A549 (cell line): ENCODE results near the gene ZNF530. TPM values are rescaled to one million over a fixed set of nuclear protein-coding genes. Genes with fewer than 3 reads are reported as not detected.

Source experiments
- polyA plus RNA-seq, 4 experiments: library from polyadenylated mRNA; depleted of rRNA in 3 of 4; stranded (reverse); fragments of >200 nt; fragmentation: RNase III in 1 of 4; extraction: RNeasy Plus Mini Kit Qiagen cat#74134 plus additional on column Dnase treatment in 1 of 4; gene quantifications; 2 replicates in 3 of 4; 3 replicates in 1 of 4; pipeline ENCODE4 v1.2.3, GENCODE V29; 2011 to 2017

The ZNF530 gene
- polyA plus RNA-seq, 2 of the 4 experiments (the other 2 are of a cell fraction): 4.9 to 5.9 TPM

Other genes starting within 250 kb of the ZNF530 start
- gene ZNF304, start 248.6 kb upstream of the ZNF530 start, polyA plus RNA-seq (2011; rRNA removed): 4.8 and 5.5 TPM in 2 replicates
- gene ZNF304, start 248.6 kb upstream of the ZNF530 start, polyA plus RNA-seq (2017; fragmentation: RNase III; extraction: RNeasy Plus Mini Kit Qiagen cat#74134 plus additional on column Dnase treatment): 2.1 to 2.3 TPM (median 2.3 TPM) in 3 replicates
- 25.1 and 27.8 TPM in 2 replicates for gene TRAPPC2B, start 236.3 kb upstream of the ZNF530 start, polyA plus RNA-seq (2011; rRNA removed)
- 12.2 to 15.7 TPM (median 14.5 TPM) in 3 replicates for gene TRAPPC2B, start 236.3 kb upstream of the ZNF530 start, polyA plus RNA-seq (2017; fragmentation: RNase III; extraction: RNeasy Plus Mini Kit Qiagen cat#74134 plus additional on column Dnase treatment)
- gene ZNF547, start 236.3 kb upstream of the ZNF530 start, polyA plus RNA-seq (2011; rRNA removed): 2.9 TPM in 2 replicates
- 1.7 to 2.1 TPM (median 2.0 TPM) in 3 replicates for gene ZNF547, start 236.3 kb upstream of the ZNF530 start, polyA plus RNA-seq (2017; fragmentation: RNase III; extraction: RNeasy Plus Mini Kit Qiagen cat#74134 plus additional on column Dnase treatment)
- 9.6 and 11.3 TPM in 2 replicates for gene ZNF548, start 210.0 kb upstream of the ZNF530 start, polyA plus RNA-seq (2011; rRNA removed)
- gene ZNF548, start 210.0 kb upstream of the ZNF530 start, polyA plus RNA-seq (2017; fragmentation: RNase III; extraction: RNeasy Plus Mini Kit Qiagen cat#74134 plus additional on column Dnase treatment): 6.4 to 8.4 TPM (median 7.4 TPM) in 3 replicates
- 6.4 and 6.8 TPM in 2 replicates for gene ZNF17, start 188.7 kb upstream of the ZNF530 start, polyA plus RNA-seq (2011; rRNA removed)
- gene ZNF17, start 188.7 kb upstream of the ZNF530 start, polyA plus RNA-seq (2017; fragmentation: RNase III; extraction: RNeasy Plus Mini Kit Qiagen cat#74134 plus additional on column Dnase treatment): 3.8 to 4.1 TPM (median 4.0 TPM) in 3 replicates
- gene ZNF749, start 164.6 kb upstream of the ZNF530 start, polyA plus RNA-seq (2011; rRNA removed): 25.2 and 30.9 TPM in 2 replicates
- 11.7 to 12.6 TPM (median 12.4 TPM) in 3 replicates for gene ZNF749, start 164.6 kb upstream of the ZNF530 start, polyA plus RNA-seq (2017; fragmentation: RNase III; extraction: RNeasy Plus Mini Kit Qiagen cat#74134 plus additional on column Dnase treatment)
- 0.19 and 0.30 TPM in 2 replicates for gene VN1R1, start 142.7 kb upstream of the ZNF530 start, polyA plus RNA-seq (2011; rRNA removed)
- 0.04 to 0.16 TPM (median 0.05 TPM) in 3 replicates for gene VN1R1, start 142.7 kb upstream of the ZNF530 start, polyA plus RNA-seq (2017; fragmentation: RNase III; extraction: RNeasy Plus Mini Kit Qiagen cat#74134 plus additional on column Dnase treatment)
- gene ZNF772, start 122.3 kb upstream of the ZNF530 start, polyA plus RNA-seq (2011; rRNA removed): 3.2 and 3.6 TPM in 2 replicates
- gene ZNF772, start 122.3 kb upstream of the ZNF530 start, polyA plus RNA-seq (2017; fragmentation: RNase III; extraction: RNeasy Plus Mini Kit Qiagen cat#74134 plus additional on column Dnase treatment): 2.0 to 2.3 TPM (median 2.3 TPM) in 3 replicates
- gene ZNF419, start 112.1 kb upstream of the ZNF530 start, polyA plus RNA-seq (2011; rRNA removed): 11.8 and 12.1 TPM in 2 replicates
- gene ZNF419, start 112.1 kb upstream of the ZNF530 start, polyA plus RNA-seq (2017; fragmentation: RNase III; extraction: RNeasy Plus Mini Kit Qiagen cat#74134 plus additional on column Dnase treatment): 8.0 to 9.0 TPM (median 8.2 TPM) in 3 replicates
- gene ZNF773, start 99.9 kb upstream of the ZNF530 start, polyA plus RNA-seq (2011; rRNA removed): 8.4 and 9.2 TPM in 2 replicates
- gene ZNF773, start 99.9 kb upstream of the ZNF530 start, polyA plus RNA-seq (2017; fragmentation: RNase III; extraction: RNeasy Plus Mini Kit Qiagen cat#74134 plus additional on column Dnase treatment): 6.0 to 6.4 TPM (median 6.1 TPM) in 3 replicates
- gene ZNF549, start 72.5 kb upstream of the ZNF530 start, polyA plus RNA-seq (2011; rRNA removed): 3.7 and 3.9 TPM in 2 replicates
- gene ZNF549, start 72.5 kb upstream of the ZNF530 start, polyA plus RNA-seq (2017; fragmentation: RNase III; extraction: RNeasy Plus Mini Kit Qiagen cat#74134 plus additional on column Dnase treatment): 1.7 to 1.8 TPM (median 1.8 TPM) in 3 replicates
- gene ZNF550, start 40.0 kb upstream of the ZNF530 start, polyA plus RNA-seq (2011; rRNA removed): 8.7 and 9.2 TPM in 2 replicates
- 4.7 to 5.3 TPM (median 5.2 TPM) in 3 replicates for gene ZNF550, start 40.0 kb upstream of the ZNF530 start, polyA plus RNA-seq (2017; fragmentation: RNase III; extraction: RNeasy Plus Mini Kit Qiagen cat#74134 plus additional on column Dnase treatment)
- gene ZNF416, start 21.0 kb upstream of the ZNF530 start, polyA plus RNA-seq (2011; rRNA removed): 4.7 and 4.8 TPM in 2 replicates
- 2.8 to 3.5 TPM (median 2.9 TPM) in 3 replicates for gene ZNF416, start 21.0 kb upstream of the ZNF530 start, polyA plus RNA-seq (2017; fragmentation: RNase III; extraction: RNeasy Plus Mini Kit Qiagen cat#74134 plus additional on column Dnase treatment)
- gene ZIK1, start 15.7 kb upstream of the ZNF530 start, polyA plus RNA-seq (2011; rRNA removed): not detected in 2 replicates
- gene ZIK1, start 15.7 kb upstream of the ZNF530 start, polyA plus RNA-seq (2017; fragmentation: RNase III; extraction: RNeasy Plus Mini Kit Qiagen cat#74134 plus additional on column Dnase treatment): 0.03 TPM in 1 of 3 replicates, not detected in the others
- 9.2 and 10.1 TPM in 2 replicates for gene ZNF134, start 14.4 kb downstream of the ZNF530 start, polyA plus RNA-seq (2011; rRNA removed)
- 8.3 to 9.2 TPM (median 9.1 TPM) in 3 replicates for gene ZNF134, start 14.4 kb downstream of the ZNF530 start, polyA plus RNA-seq (2017; fragmentation: RNase III; extraction: RNeasy Plus Mini Kit Qiagen cat#74134 plus additional on column Dnase treatment)
- gene ZNF211, start 33.3 kb downstream of the ZNF530 start, polyA plus RNA-seq (2011; rRNA removed): 11.6 and 15.8 TPM in 2 replicates
- gene ZNF211, start 33.3 kb downstream of the ZNF530 start, polyA plus RNA-seq (2017; fragmentation: RNase III; extraction: RNeasy Plus Mini Kit Qiagen cat#74134 plus additional on column Dnase treatment): 6.9 to 7.7 TPM (median 7.5 TPM) in 3 replicates
- gene ZSCAN4, start 69.0 kb downstream of the ZNF530 start, polyA plus RNA-seq (2011; rRNA removed): 0.04 TPM in 1 of 2 replicates, not detected in the other
- not detected in 3 replicates for gene ZSCAN4, start 69.0 kb downstream of the ZNF530 start, polyA plus RNA-seq (2017; fragmentation: RNase III; extraction: RNeasy Plus Mini Kit Qiagen cat#74134 plus additional on column Dnase treatment)
- gene ZNF551, start 82.1 kb downstream of the ZNF530 start, polyA plus RNA-seq (2011; rRNA removed): 8.2 and 8.4 TPM in 2 replicates
- gene ZNF551, start 82.1 kb downstream of the ZNF530 start, polyA plus RNA-seq (2017; fragmentation: RNase III; extraction: RNeasy Plus Mini Kit Qiagen cat#74134 plus additional on column Dnase treatment): 4.2 to 6.0 TPM (median 4.3 TPM) in 3 replicates
- not detected in 2 replicates for gene ZNF154, start 109.3 kb downstream of the ZNF530 start, polyA plus RNA-seq (2011; rRNA removed)
- gene ZNF154, start 109.3 kb downstream of the ZNF530 start, polyA plus RNA-seq (2017; fragmentation: RNase III; extraction: RNeasy Plus Mini Kit Qiagen cat#74134 plus additional on column Dnase treatment): not detected in 3 replicates
- 1.4 and 1.5 TPM in 2 replicates for gene ZNF671, start 127.7 kb downstream of the ZNF530 start, polyA plus RNA-seq (2011; rRNA removed)
- 0.85 to 1.1 TPM (median 1.0 TPM) in 3 replicates for gene ZNF671, start 127.7 kb downstream of the ZNF530 start, polyA plus RNA-seq (2017; fragmentation: RNase III; extraction: RNeasy Plus Mini Kit Qiagen cat#74134 plus additional on column Dnase treatment)
- 9.3 and 10.5 TPM in 2 replicates for gene ZNF776, start 146.9 kb downstream of the ZNF530 start, polyA plus RNA-seq (2011; rRNA removed)
- 5.3 to 7.0 TPM (median 6.1 TPM) in 3 replicates for gene ZNF776, start 146.9 kb downstream of the ZNF530 start, polyA plus RNA-seq (2017; fragmentation: RNase III; extraction: RNeasy Plus Mini Kit Qiagen cat#74134 plus additional on column Dnase treatment)
- gene ZNF586, start 169.8 kb downstream of the ZNF530 start, polyA plus RNA-seq (2011; rRNA removed): 8.1 and 8.2 TPM in 2 replicates
- gene ZNF586, start 169.8 kb downstream of the ZNF530 start, polyA plus RNA-seq (2017; fragmentation: RNase III; extraction: RNeasy Plus Mini Kit Qiagen cat#74134 plus additional on column Dnase treatment): 7.1 to 8.5 TPM (median 7.3 TPM) in 3 replicates
- 5.7 and 5.8 TPM in 2 replicates for gene ZNF552, start 215.0 kb downstream of the ZNF530 start, polyA plus RNA-seq (2011; rRNA removed)
- 6.0 to 7.2 TPM (median 6.5 TPM) in 3 replicates for gene ZNF552, start 215.0 kb downstream of the ZNF530 start, polyA plus RNA-seq (2017; fragmentation: RNase III; extraction: RNeasy Plus Mini Kit Qiagen cat#74134 plus additional on column Dnase treatment)
- gene ZNF587B, start 230.4 kb downstream of the ZNF530 start, polyA plus RNA-seq (2011; rRNA removed): 14.2 and 14.9 TPM in 2 replicates
- 13.2 to 15.8 TPM (median 14.1 TPM) in 3 replicates for gene ZNF587B, start 230.4 kb downstream of the ZNF530 start, polyA plus RNA-seq (2017; fragmentation: RNase III; extraction: RNeasy Plus Mini Kit Qiagen cat#74134 plus additional on column Dnase treatment)
- 12.1 and 17.2 TPM in 2 replicates for gene ZNF587, start 250.0 kb downstream of the ZNF530 start, polyA plus RNA-seq (2011; rRNA removed)
- gene ZNF587, start 250.0 kb downstream of the ZNF530 start, polyA plus RNA-seq (2017; fragmentation: RNase III; extraction: RNeasy Plus Mini Kit Qiagen cat#74134 plus additional on column Dnase treatment): 10.2 to 11.2 TPM (median 10.7 TPM) in 3 replicates